Kasumi-1 (cell line): ENCODE data around the gene TMEM72.

Source experiments
- DNase-seq, 2 experiments: peaks; one replicate each; lab custom pipeline; 2025; lab: John Stamatoyannopoulos, UW

TMEM72 gene

GRCh38 chr10:44934416-44935200 lies 23.5 kb downstream of the TMEM72 start:
- DNase-seq = no peak

GRCh38 chr10:44935201-44935965 lies 24.2 kb downstream of the TMEM72 start:
- DNase-seq = no peak

GRCh38 chr10:44935966-44936295 lies 24.8 kb downstream of the TMEM72 start:
- peak; percentile 87 to 92 for DNase-seq

GRCh38 chr10:44936314-44936975 lies 25.3 kb downstream of the TMEM72 start:
- no peak for DNase-seq

- DNase-seq = no peak
Observed at GRCh38 chr10:44937196-44938005, 26.3 kb downstream of the TMEM72 start.

GRCh38 chr10:44938956-44939355 lies 27.8 kb downstream of the TMEM72 start:
- DNase-seq = no peak

GRCh38 chr10:44939691-44940401 lies 28.7 kb downstream of the TMEM72 start:
- peak; percentile 84 to 88 for DNase-seq

GRCh38 chr10:44944354-44944753 lies 33.2 kb downstream of the TMEM72 start:
- peak in 1 of 2 experiments; percentile 30 for DNase-seq

GRCh38 chr10:44946205-44946604 lies 35.1 kb downstream of the TMEM72 start:
- peak in 1 of 2 experiments; percentile 10 for DNase-seq

- no peak for DNase-seq
Observed at GRCh38 chr10:44947371-44948152, 36.4 kb downstream of the TMEM72 start.

GRCh38 chr10:44948642-44949041 lies 37.5 kb downstream of the TMEM72 start:
- DNase-seq = peak; percentile 75 to 78

- no peak for DNase-seq
Observed at GRCh38 chr10:44949127-44949802, 38.1 kb downstream of the TMEM72 start.

GRCh38 chr10:44949915-44950314 lies 38.8 kb downstream of the TMEM72 start:
- no peak for DNase-seq

- DNase-seq = no peak
Observed at GRCh38 chr10:44950326-44951225, 39.4 kb downstream of the TMEM72 start.

- DNase-seq = no peak
Observed at GRCh38 chr10:44951576-44952226, 40.6 kb downstream of the TMEM72 start.

GRCh38 chr10:44952779-44953231 lies 41.7 kb downstream of the TMEM72 start:
- DNase-seq = no peak

GRCh38 chr10:44954042-44954441 lies 42.9 kb downstream of the TMEM72 start:
- no peak for DNase-seq

- no peak for DNase-seq
Observed at GRCh38 chr10:44954962-44955361, 43.8 kb downstream of the TMEM72 start.
